Transverse colon (tissue), 4 donors: ENCODE results near the gene GJC1. TPM values are rescaled to one million over a fixed set of nuclear protein-coding genes. Genes with fewer than 3 reads are reported as not detected.

Experiments
- DNase-seq: peaks from one replicate; pipeline ENCODE4 v3.0.0-alpha.2; 2019
- H3K27ac ChIP-seq, 4 donors: fragments of 200-600 bp; sonication (generic); 2 replicates each; pipeline ENCODE4 v1.5.1; 2016 to 2018; ENCODE audit warnings: inconsistent platforms in 4 of 4
- H3K27me3 ChIP-seq: fragments of 200-600 bp; sonication (generic); 2 replicates; pipeline ENCODE4 v1.5.1; 2017; ENCODE audit warnings: inconsistent platforms
- H3K36me3 ChIP-seq, 4 donors: fragments of 200-600 bp; sonication (generic); 2 replicates each; pipeline ENCODE4 v1.5.1; 2017 to 2019; ENCODE audit warnings: inconsistent platforms in 4 of 4
- H3K4me1 ChIP-seq, 4 donors: fragments of 200-600 bp; sonication (generic); 2 replicates each; pipeline ENCODE4 v1.5.1; 2017 to 2020; ENCODE audit warnings: inconsistent platforms in 4 of 4
- H3K4me3 ChIP-seq, 4 donors: fragments of 200-600 bp; sonication (generic); 1 replicate in 1 of 4; 2 replicates in 3 of 4; pipeline versions ENCODE4 v1.5.1 to v1.6.1; 2017 to 2019; ENCODE audit warnings: inconsistent platforms in 4 of 4
- H3K9me3 ChIP-seq, 2 donors: fragments of 200-600 bp; sonication (generic); 2 replicates each; pipeline ENCODE4 v1.5.1; 2017 to 2019; ENCODE audit warnings: inconsistent platforms in 2 of 2
- EP300 ChIP-seq: sonication (generic); formaldehyde crosslinking; IDR thresholded peaks from one replicate; pipeline ENCODE4 v1.6.1; 2017; ENCODE audit warnings: antibody characterized with exemption, low read depth
- POLR2A ChIP-seq: fragments of 450-650 bp; IDR thresholded peaks from one replicate; pipeline ENCODE4 v1.6.1; 2016; ENCODE audit warnings: antibody characterized with exemption, mild to moderate bottlenecking, moderate library complexity
- POLR2AphosphoS5 ChIP-seq, 3 donors: sonication (generic); formaldehyde crosslinking; IDR thresholded peaks; one replicate each; pipeline ENCODE4 v1.6.1; 2016; ENCODE audit warnings: antibody characterized with exemption in 3 of 3
- WGBS, 2 donors: methylation state at CpG; one replicate each; pipeline ENCODE4 v1.1.5; 2018; ENCODE audit warnings: low coverage in 1 of 2; 5-methylcytosine and 5-hydroxymethylcytosine counted together
- in situ Hi-C, 4 donors: fragments of 200-750 bp; cut with MboI; loops; one replicate each; pipeline versions ENCODE4 v1.15.0 to v1.15.1; 2017; ENCODE audit warnings: low sequenced_read_pairs in 3 of 4, low pct_ligation_motif_present in 1 of 4, low pct_unique_long_range_greater_than_20kb in 1 of 4
- intact Hi-C: fragments of 100-400 bp; cut with DNase I; formaldehyde crosslinking; loops from one replicate; pipeline ENCODE4 v1.15.1; 2023; ENCODE audit warnings: low total_unique reads
- total RNA-seq, 4 donors: library from RNA; depleted of rRNA; stranded (reverse); fragments of >200 nt; gene quantifications; one replicate each; pipeline ENCODE4 v1.1.0, GENCODE V29; 2016
- TF ChIP-seq, protein P1 (sequence below), 5 experiments: fragments of 200-600 bp in 3 of 5; fragments of 450-650 bp in 2 of 5; sonication (generic) in 3 of 5; IDR thresholded peaks; 1 replicate in 2 of 5; 2 replicates in 3 of 5; pipeline ENCODE4 v1.5.1; 2016 to 2017; ENCODE audit warnings: antibody characterized with exemption in 5 of 5, inconsistent platforms in 3 of 5, mild to moderate bottlenecking in 2 of 5, moderate library complexity in 1 of 5

GJC1 gene
- total RNA-seq, 4 donors from 2014 or later = 12.0 to 18.7 (median 14.7) TPM

GRCh38 chr17:44765965-44766364 is 64.1 kb downstream of the GJC1 start:
- intact Hi-C loops (no loop called here), in situ Hi-C loops (no loop called here)
- Histone ChIP-seq H3K36me3 (no peaks in the 10 kb centered on the region), H3K4me3 (no peak overlapping the region), H3K27me3 (peaks cover 32% of the 10 kb centered on the region), H3K27ac (no peak overlapping the region), H3K4me1 (no peaks in the 10 kb centered on the region), H3K9me3 (no peaks in the 10 kb centered on the region)
- no peak for DNase-seq
- no peak for TF ChIP-seq EP300
- TF ChIP-seq POLR2A = no peak
- TF ChIP-seq, protein P1, sequence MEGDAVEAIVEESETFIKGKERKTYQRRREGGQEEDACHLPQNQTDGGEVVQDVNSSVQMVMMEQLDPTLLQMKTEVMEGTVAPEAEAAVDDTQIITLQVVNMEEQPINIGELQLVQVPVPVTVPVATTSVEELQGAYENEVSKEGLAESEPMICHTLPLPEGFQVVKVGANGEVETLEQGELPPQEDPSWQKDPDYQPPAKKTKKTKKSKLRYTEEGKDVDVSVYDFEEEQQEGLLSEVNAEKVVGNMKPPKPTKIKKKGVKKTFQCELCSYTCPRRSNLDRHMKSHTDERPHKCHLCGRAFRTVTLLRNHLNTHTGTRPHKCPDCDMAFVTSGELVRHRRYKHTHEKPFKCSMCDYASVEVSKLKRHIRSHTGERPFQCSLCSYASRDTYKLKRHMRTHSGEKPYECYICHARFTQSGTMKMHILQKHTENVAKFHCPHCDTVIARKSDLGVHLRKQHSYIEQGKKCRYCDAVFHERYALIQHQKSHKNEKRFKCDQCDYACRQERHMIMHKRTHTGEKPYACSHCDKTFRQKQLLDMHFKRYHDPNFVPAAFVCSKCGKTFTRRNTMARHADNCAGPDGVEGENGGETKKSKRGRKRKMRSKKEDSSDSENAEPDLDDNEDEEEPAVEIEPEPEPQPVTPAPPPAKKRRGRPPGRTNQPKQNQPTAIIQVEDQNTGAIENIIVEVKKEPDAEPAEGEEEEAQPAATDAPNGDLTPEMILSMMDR (IDR thresholded peaks at IDR 0.05) = no peak
- no peak for TF ChIP-seq POLR2AphosphoS5 (IDR thresholded peaks at IDR 0.05)
- WGBS, 2 donors = 59 to 60% methylated on average over 1 to 11 of the region's 11 CpGs

- intact Hi-C loops (no loop called here), in situ Hi-C loops (no loop called here)
- Histone ChIP-seq H3K27ac (no peak overlapping the region), H3K4me1 (peaks cover 5 to 13% (median 13%) of the 10 kb centered on the region in 4 donors), H3K4me3 (no peak overlapping the region), H3K27me3 (peaks cover 58% of the 10 kb centered on the region), H3K9me3 (no peaks in the 10 kb centered on the region), H3K36me3 (no peaks in the 10 kb centered on the region)
- 76 to 85% methylated on average over 4 to 5 of the region's 5 CpGs for WGBS, 2 donors
- no peak for DNase-seq
- TF ChIP-seq POLR2A = no peak
- TF ChIP-seq, protein P1 (IDR thresholded peaks at IDR 0.05) = no peak
- no peak for TF ChIP-seq EP300
- no peak for TF ChIP-seq POLR2AphosphoS5 (IDR thresholded peaks at IDR 0.05)
These were observed 66.9 kb downstream of the GJC1 start for GRCh38 chr17:44763170-44763569.

DNA sequence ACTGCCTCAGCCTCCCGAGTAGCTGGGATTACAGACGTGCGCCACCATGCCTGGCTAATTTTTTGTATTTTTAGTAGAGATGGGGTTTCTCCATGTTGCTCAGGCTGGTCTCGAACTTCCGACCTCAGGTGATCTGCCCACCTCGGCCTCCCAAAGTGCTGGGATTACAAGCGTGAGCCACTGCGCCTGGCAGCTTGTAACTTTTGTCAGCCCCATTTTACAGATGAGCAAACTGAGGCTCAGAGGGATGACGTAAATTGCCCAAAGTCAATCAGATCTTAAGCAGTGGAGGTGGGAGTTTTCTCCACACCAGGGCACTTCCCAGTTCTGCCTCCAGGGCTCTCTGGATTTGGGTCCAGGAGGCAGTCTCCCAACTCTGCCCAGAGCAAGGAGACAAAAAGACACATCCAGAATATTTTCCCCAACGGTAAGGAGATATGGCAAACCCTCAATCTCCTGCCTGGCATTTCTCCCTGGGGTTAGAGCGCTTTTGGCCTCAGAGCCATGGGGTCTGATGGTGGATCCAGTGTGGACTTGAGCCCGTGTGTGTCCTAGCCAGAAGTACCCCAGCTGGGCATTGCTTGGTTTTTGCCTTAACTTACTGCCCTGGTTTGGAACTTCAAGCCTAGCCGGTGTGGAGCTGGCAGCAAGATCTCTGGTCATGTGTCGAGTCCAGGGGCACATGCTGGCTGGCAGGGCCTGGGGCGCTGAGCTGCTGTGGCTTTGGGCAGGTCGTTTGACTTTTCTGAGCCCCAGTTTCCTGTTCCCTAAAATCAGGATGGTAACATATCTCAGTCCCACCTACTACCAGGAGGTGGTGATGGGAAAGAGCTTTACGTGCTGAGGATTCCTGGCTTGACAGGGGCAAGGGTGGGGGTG is 67.9 kb downstream of the GJC1 start:
- Histone ChIP-seq H3K27ac (no peak overlapping the region), H3K4me3 (no peak overlapping the region), H3K27me3 (peaks cover 63% of the 10 kb centered on the region), H3K4me1 (peaks cover 5 to 13% (median 13%) of the 10 kb centered on the region in 4 donors), H3K36me3 (no peaks in the 10 kb centered on the region), H3K9me3 (no peaks in the 10 kb centered on the region)
- DNase-seq = no peak
- 75 to 93% methylated on average over 3 to 17 of the region's 17 CpGs for WGBS, 2 donors
- in situ Hi-C loops = no loop called here
- intact Hi-C loops = no loop called here
- TF ChIP-seq EP300 (no peak), POLR2A (no peak)

- Histone ChIP-seq H3K36me3 (no peaks in the 10 kb centered on the region), H3K27me3 (peaks cover 54% of the 10 kb centered on the region), H3K27ac (no peak overlapping the region), H3K4me3 (no peak overlapping the region), H3K4me1 (peaks cover 5 to 13% (median 13%) of the 10 kb centered on the region in 4 donors), H3K9me3 (no peaks in the 10 kb centered on the region)
- intact Hi-C loops (no loop called here), in situ Hi-C loops (no loop called here)
- no peak for DNase-seq
- TF ChIP-seq EP300 (no peak), POLR2A (no peak), POLR2AphosphoS5 (IDR thresholded peaks at IDR 0.05) (no peak)
- TF ChIP-seq, protein P1 (IDR thresholded peaks at IDR 0.05) = no peak
- 68 to 71% methylated on average over 4 to 13 of the region's 13 CpGs for WGBS, 2 donors
These were observed 69.4 kb downstream of the GJC1 start for GRCh38 chr17:44760474-44761308.
